GM19463 (cell line): ENCODE results near the gene BNC2.

Source experiments
- ATAC-seq: cut with Tn5 transposase; IDR thresholded peaks from one replicate; pipeline ENCODE4 v1.9.1; 2021; ENCODE audit warnings: mild to moderate bottlenecking, moderate library complexity; ENCODE audit not compliant: unreplicated experiment

Gene BNC2

GRCh38 chr9:16431666-16432392 lies 438.6 kb downstream of the BNC2 start:
- ATAC-seq, result no peak

- no peak for ATAC-seq
Observed at GRCh38 chr9:16429671-16430070, 440.8 kb downstream of the BNC2 start.

DNA sequence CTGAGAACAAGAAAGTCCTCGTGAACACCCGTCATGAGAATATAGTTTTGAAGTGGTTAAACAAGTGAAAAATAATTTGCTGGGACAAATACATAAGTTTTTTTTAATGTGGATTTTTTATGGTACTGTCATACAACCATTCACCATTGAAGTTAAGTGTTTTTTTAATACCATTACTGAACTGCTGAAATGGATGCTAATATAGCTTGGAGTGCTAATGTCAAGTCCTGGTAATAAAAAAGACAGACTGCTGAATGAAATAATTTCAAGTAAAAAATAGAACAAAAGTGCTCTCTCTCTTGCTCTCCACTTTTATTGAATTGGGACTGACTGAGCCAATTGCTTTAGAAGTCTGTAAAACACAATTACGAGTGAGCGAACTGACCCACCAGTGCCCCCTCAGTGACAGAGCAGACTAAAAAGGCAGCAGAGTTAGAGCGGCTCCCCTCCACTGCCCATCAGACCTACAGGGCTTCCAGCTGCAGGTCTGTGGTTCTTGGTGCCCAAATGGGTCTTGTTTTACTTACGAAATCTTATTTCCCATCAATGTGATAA lies 442.5 kb downstream of the BNC2 start:
- no peak for ATAC-seq

DNA sequence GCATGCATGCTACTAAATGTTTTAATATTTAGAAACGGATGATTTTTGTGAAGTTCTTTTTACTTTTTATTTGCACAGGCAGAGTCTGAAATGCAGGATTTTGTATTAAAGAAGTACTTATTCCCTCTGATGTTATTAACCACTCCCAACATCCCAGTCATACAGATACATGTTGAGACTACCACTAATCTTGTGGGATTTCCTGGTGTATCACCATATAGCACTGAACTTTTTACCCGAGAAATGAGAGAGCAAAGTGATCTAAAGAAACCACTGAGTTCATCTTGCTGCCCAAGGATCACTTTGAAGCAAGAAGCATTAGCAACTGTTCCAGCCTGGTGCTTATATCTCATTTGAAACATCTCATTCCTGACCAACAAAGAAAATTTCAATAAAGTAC lies 443.8 kb downstream of the BNC2 start:
- no peak for ATAC-seq

- no peak for ATAC-seq
Observed at GRCh38 chr9:16425562-16426231, 444.8 kb downstream of the BNC2 start.

GRCh38 chr9:16422114-16422513 lies 448.4 kb downstream of the BNC2 start:
- ATAC-seq, result no peak

- ATAC-seq, result no peak
Observed at GRCh38 chr9:16421532-16421931, 448.9 kb downstream of the BNC2 start.

DNA sequence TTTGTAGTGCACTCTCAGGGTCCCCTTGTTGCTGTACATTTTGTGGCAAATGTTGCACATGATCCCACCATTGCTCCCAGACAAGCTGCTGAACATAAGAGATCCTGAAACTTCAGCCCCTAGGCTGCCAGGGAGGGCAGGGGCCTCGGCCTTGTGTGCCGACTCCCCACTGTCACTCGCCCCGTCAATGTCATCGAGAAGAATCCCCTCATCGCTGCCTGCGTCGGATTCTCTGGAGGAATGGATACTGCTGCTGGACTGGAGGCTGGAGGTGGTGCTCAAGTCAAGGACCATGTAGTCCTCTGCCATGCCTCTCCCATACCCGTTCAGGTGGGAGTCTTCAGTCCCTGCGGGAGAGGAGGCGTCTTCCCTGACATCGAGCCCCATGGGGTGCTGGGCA lies 451.3 kb downstream of the BNC2 start:
- ATAC-seq, result no peak

DNA sequence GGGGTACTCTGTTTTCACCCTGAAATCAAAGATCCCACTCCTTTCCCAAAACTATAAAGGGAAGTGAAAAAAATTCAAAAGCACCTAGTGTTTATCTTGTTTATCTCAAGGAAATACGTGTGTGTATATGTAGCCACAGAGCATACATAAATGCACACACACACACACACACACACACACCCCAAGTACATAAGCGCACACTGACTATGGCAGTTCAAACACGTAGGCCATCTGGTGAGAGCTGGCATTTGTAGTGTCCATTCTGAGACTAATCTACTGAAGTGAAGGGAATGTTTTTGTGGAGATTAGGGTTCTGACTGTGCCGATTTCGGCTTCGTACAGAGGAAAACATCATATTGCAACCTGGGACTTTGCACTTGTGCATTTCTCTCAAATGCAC lies 451.7 kb downstream of the BNC2 start:
- ATAC-seq, result no peak

GRCh38 chr9:16417749-16418148 lies 452.7 kb downstream of the BNC2 start:
- no peak for ATAC-seq

- ATAC-seq, result no peak
Observed at GRCh38 chr9:16417161-16417560, 453.3 kb downstream of the BNC2 start.

DNA sequence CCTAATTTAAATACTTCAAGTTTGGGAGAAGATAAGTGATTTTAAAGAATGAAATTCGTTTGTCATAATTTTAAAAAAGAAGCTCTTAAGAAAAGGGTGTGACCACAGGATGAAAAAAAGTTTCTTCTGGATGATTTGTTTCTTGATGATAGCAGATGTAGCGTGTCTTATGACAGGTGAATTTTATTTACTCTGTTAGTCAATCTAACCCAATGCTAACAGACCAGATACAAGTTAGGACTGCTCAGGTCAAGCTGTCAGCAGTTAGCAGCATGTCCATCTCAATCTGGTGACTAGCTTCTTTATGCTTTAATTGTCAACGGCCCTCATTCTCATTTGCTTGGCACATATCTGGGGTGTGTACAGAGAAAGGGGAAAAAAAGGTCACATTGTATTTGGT lies 456.0 kb downstream of the BNC2 start:
- no peak for ATAC-seq

- no peak for ATAC-seq
Observed at GRCh38 chr9:16413509-16414016, 456.9 kb downstream of the BNC2 start.

GRCh38 chr9:16412740-16413139 lies 457.7 kb downstream of the BNC2 start:
- ATAC-seq, result no peak

- no peak for ATAC-seq
Observed at GRCh38 chr9:16411311-16411710, 459.2 kb downstream of the BNC2 start.

DNA sequence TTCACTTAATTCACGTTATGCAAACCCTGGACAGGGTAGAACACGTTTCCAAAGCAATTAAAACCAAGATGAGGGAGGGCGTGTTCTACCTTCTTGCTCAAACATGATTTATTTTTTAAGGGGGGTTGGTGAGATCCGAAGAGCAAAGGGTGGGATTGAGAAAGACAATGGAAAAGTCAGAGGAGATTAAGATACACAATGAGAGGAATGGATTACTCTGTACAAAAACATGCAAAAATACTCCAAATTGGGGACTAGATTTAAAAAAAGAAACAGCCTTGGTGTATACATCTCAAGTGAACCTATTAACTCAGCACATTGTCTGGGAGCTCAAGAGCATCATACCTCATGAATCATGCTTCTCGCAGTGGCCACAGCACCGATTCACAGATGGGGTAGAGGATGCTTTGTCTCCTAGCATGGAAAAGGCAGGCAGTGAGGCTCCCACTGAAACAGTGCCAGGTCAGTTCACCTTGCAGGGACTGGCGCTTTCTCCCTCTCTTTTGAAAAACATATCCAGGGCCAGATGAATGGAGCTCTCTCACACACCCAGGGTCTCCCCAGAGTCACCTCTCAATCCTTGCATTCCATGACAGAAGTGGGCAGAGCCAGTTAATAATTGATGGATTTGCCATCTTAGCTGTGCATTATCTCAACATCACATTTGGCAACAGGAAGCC lies 459.7 kb downstream of the BNC2 start:
- no peak for ATAC-seq

GRCh38 chr9:16407617-16408016 lies 462.9 kb downstream of the BNC2 start:
- ATAC-seq, result no peak

DNA sequence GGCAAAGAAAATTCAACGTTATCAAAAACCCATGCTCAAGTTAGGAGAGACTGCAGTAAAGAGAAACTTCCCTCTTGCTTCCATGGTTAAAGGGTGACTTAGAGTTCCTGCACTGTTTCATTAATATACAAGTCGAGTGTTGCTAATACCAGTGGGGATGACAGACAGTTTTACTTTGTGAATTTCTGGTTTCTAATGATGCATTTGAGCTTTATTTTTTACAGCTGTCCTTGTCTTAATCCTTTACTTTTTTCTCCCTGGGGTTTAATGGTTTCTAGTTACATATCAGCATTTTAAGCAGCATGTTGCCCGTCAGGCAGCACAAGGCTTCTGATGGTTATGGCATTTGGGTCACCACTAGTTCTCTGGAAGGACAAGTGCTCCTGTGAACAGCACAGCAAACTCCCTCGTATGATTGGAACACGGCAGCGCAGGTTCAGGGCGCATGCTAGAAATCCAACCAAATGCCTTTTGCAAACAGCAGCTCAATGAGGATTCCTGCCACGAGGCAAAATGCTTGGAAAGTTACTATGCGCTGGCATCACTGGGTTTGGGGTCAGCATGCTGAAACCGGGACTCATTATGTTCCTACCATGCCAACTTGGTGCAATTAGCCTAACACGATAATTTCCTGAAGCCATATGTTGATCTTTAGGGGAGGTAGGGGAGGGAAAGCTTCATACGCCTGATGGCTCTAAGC lies 463.8 kb downstream of the BNC2 start:
- ATAC-seq, result no peak

GRCh38 chr9:16405421-16405820 lies 465.0 kb downstream of the BNC2 start:
- ATAC-seq, result no peak

GRCh38 chr9:16401701-16402100 lies 468.8 kb downstream of the BNC2 start:
- ATAC-seq, result no peak

GRCh38 chr9:16398691-16399090 lies 471.8 kb downstream of the BNC2 start:
- no peak for ATAC-seq
